HG02759 (cell line): ENCODE measurements around the gene EPG5.
"Not testable (repeated sequence)": the region's sequence is repeated elsewhere in the genome, so short reads cannot be mapped to it uniquely, and the experiment has no call there.

ENCODE experiments used
- ATAC-seq: cut with Tn5 transposase; IDR thresholded peaks from one replicate; pipeline ENCODE4 v1.9.1; 2021; ENCODE audit warnings: mild to moderate bottlenecking, moderate library complexity; ENCODE audit not compliant: unreplicated experiment

EPG5 gene

DNA sequence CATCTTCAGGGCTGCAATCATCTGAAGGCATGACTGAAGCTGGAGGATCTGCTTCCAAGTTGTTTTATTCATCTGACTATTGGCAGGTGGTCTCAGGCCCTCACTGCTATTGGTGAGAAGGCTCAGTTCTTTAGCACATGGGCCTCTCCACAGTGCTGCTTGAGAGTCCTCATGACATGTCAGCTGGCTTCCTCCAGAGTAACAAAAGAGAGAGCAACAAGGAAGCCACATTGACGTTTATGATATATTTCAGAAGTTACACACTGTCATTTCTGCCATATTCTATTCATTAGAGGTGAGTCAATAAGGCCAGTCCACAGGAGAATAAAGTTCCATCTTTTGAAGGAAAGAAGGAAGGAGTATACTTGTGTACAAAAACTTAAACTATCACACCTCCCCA, 149.6 kb downstream of the EPG5 start:
- no peak for ATAC-seq

DNA sequence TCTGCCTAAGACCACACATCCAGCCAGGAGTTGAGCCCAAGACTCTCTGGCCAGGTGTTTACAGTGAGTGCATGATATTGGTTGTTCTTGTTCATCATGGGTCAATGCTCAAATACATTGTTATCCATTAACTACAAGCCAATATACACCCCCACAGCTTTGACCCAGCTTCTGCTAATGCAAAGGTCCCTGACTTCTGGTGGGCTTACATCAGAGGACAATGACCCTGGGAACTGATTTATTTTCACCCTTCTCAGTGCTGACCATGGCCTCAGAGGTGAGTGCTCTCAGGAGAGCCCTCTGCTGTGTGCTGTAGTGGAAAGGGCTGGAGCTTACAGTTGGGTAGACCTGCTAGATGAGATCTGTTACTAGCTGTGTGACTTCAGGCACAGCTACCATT, 152.4 kb downstream of the EPG5 start:
- not testable (repeated sequence) for ATAC-seq

DNA sequence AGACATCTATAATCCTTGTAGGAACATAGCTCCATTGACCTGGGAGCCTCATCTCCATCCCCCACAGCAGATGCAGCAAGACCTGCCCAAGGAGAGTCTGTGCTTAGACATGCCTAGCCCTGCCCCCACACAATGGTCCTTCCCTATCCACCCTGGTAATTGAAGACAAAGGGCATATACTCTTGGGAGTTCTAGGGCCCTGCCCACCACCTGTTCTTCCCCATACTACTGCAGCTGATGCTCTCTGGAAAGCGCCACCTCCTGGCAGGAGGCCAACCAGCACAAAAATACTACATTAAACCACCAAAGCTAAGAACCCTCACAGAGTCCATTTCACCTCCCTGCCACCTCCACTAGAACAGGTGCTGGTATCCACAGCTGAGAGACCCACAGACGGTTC, 160.0 kb downstream of the EPG5 start:
- ATAC-seq: not testable (repeated sequence)

- no peak for ATAC-seq
Measured at GRCh38 chr18:45806226-45806625, 160.9 kb downstream of the EPG5 start.

- no peak for ATAC-seq
Measured at GRCh38 chr18:45805551-45805950, 161.6 kb downstream of the EPG5 start.

- no peak for ATAC-seq
Measured at GRCh38 chr18:45802814-45803492, 164.2 kb downstream of the EPG5 start.

GRCh38 chr18:45801416-45802004, 165.6 kb downstream of the EPG5 start:
- ATAC-seq: no peak
